DOHH2 (cell line): ENCODE measurements around the gene BAZ2B.

ENCODE experiments used
- CTCF ChIP-seq: fragments of 200-600 bp; sonication (generic); IDR thresholded peaks from one replicate; pipeline ENCODE4 v1.5.1; 2014; ENCODE audit warnings: antibody characterized with exemption, mild to moderate bottlenecking, low read depth, low read length; ENCODE audit not compliant: poor library complexity, severe bottlenecking
- EZH2phosphoT487 ChIP-seq: fragments of 200-600 bp; sonication (generic); IDR thresholded peaks from 2 replicates; pipeline ENCODE4 v1.6.1; 2017; ENCODE audit warnings: borderline replicate concordance, mild to moderate bottlenecking, antibody characterized with exemption, low read length, moderate library complexity, mixed read lengths

DNA sequence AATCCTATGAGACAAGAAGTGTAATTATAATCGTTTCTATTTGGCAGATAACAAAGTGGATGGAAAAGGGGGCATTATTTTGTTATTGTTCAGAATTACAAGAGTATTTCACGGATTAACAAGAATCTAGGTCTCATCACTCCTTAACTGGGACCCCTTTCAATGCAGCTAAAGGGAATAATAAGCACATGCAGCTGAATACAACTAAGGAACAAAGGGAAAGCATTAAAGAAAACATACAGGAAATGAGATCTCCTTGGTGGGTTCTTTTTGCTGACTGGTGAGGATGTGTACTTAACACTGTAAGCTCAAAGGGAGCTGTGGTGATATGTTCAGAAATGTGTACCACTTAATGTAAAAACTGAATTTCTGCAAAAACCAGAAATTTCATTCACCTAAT is 189.3 kb downstream of the BAZ2B start:
- TF ChIP-seq CTCF (no peak), EZH2phosphoT487 (no peak)
